K562 (cell line): ENCODE measurements around the gene PSMD13. TPM values are rescaled to one million over a fixed set of nuclear protein-coding genes. Genes with fewer than 3 reads are reported as not detected.

Experiments
- ATAC-seq: fragments of 200-7000 bp; cut with Tn5 transposase; 3 replicates; pipeline ENCODE4 v1.9.1; 2020; ENCODE audit warnings: moderate library complexity
- BruUV-seq: library from RNA; stranded (reverse); fragments of 400-500 nt; replicated peaks from 2 replicates; lab custom pipeline; 2021; lab: Mats Ljungman, UMichigan
- CTCF ChIA-PET: fragments of 300-600 bp; formaldehyde crosslinking; extraction: SDS; loops from one replicate; lab custom pipeline; 2021; ENCODE audit warnings: low intra/inter-chr PET ratio; lab: Yijun Ruan, JAX
- POLR2A ChIA-PET: fragments of 300-600, 350-650 bp; sonication (Branson Sonifier 250); formaldehyde crosslinking; extraction: SDS; loops from one replicate; lab custom pipeline; 2021; ENCODE audit warnings: antibody characterized with exemption, inconsistent platforms; lab: Yijun Ruan, JAX
- DNase-seq, 4 experiments: peaks; one replicate each; pipeline versions ENCODE4 v3.0.0 to v3.0.0-alpha.2; 2011 to 2018; ENCODE audit warnings: low spot score in 3 of 4, mixed read lengths in 3 of 4; ENCODE audit errors: extremely low read depth in 1 of 4
- FAIRE-seq: peaks from 2 replicates; lab custom pipeline; 2011; peaks lifted over from hg19 to GRCh38; lab: Jason Lieb, UNC
- H2AFZ ChIP-seq: 2 replicates; pipeline ENCODE4 v1.6.0; 2011; ENCODE audit warnings: low read depth, low read length, control low read depth, inconsistent platforms
- H3K27ac ChIP-seq: fragments of 200-600 bp; 3 replicates; pipeline ENCODE4 v1.8.0; 2011; ENCODE audit warnings: low read depth, mild to moderate bottlenecking, control low read depth, inconsistent platforms, low read length, moderate library complexity, mixed read lengths; ENCODE audit errors: extremely low read depth
- H3K27me3 ChIP-seq, 2 experiments: fragments of 300-600 bp in 1 of 2; 2 replicates in 1 of 2; 3 replicates in 1 of 2; pipeline versions ENCODE4 v1.6.0 to v1.8.0; 2011; ENCODE audit warnings: inconsistent platforms in 2 of 2, low read length in 2 of 2, mild to moderate bottlenecking in 1 of 2, mixed read lengths in 1 of 2, moderate library complexity in 1 of 2; ENCODE audit not compliant: control insufficient read depth in 2 of 2, insufficient read depth in 2 of 2
- H3K36me3 ChIP-seq: fragments of 300-600 bp; 3 replicates; pipeline ENCODE4 v1.8.0; 2011; ENCODE audit warnings: mild to moderate bottlenecking, low read length, inconsistent platforms; ENCODE audit not compliant: control insufficient read depth, insufficient read depth
- H3K4me1 ChIP-seq, 2 experiments: fragments of 200-600 bp in 1 of 2; replicated peaks in 1 of 2; 2 replicates in 1 of 2; 3 replicates in 1 of 2; pipeline versions ENCODE4 v1.5.1 to v1.8.0; 2011; ENCODE audit warnings: inconsistent platforms in 2 of 2, low read length in 2 of 2, mild to moderate bottlenecking in 1 of 2, mixed read lengths in 1 of 2, moderate library complexity in 1 of 2; ENCODE audit not compliant: control insufficient read depth in 2 of 2, insufficient read depth in 2 of 2
- H3K4me2 ChIP-seq: 2 replicates; pipeline ENCODE4 v1.6.1; 2011; ENCODE audit warnings: low read length, control low read depth, inconsistent platforms, mixed read lengths; ENCODE audit not compliant: insufficient read depth
- H3K4me3 ChIP-seq: fragments of 200-600 bp; sonication (generic), shearing (Covaris generic); 2 replicates; pipeline ENCODE4 v1.5.1; 2016; ENCODE audit warnings: control low read depth, inconsistent platforms
- H3K79me2 ChIP-seq: fragments of 200-600 bp; 3 replicates; pipeline ENCODE4 v1.8.0; 2011; ENCODE audit warnings: low read length, inconsistent platforms; ENCODE audit not compliant: control insufficient read depth, insufficient read depth
- H3K9ac ChIP-seq, 2 experiments: 2 replicates each; pipeline versions ENCODE4 v1.6.0 to v1.6.1; 2011; ENCODE audit warnings: low read depth in 2 of 2, low read length in 2 of 2, control low read depth in 1 of 2, inconsistent platforms in 1 of 2, mild to moderate bottlenecking in 1 of 2, mixed read lengths in 1 of 2; ENCODE audit not compliant: insufficient read depth in 1 of 2
- H3K9me1 ChIP-seq: one replicate; pipeline ENCODE4 v1.6.0; 2011; ENCODE audit warnings: inconsistent platforms, mild to moderate bottlenecking, low read length, moderate library complexity; ENCODE audit not compliant: control insufficient read depth, insufficient read depth
- H3K9me3 ChIP-seq: replicated peaks from 2 replicates; pipeline ENCODE4 v1.5.1; 2011; ENCODE audit warnings: low read depth, low read length, inconsistent platforms; ENCODE audit not compliant: control insufficient read depth, insufficient read depth
- H4K20me1 ChIP-seq: replicated peaks from 2 replicates; pipeline ENCODE4 v1.6.1; 2011; ENCODE audit warnings: low read length, inconsistent platforms, mixed read lengths; ENCODE audit not compliant: control insufficient read depth, insufficient read depth
- MTA3 ChIP-seq: fragments of 450-650 bp; formaldehyde crosslinking; IDR thresholded peaks from 2 replicates; pipeline ENCODE4 v1.6.1; 2017; ENCODE audit warnings: mild to moderate bottlenecking, borderline replicate concordance
- POLR2AphosphoS2 ChIP-seq: IDR thresholded peaks from 2 replicates; pipeline ENCODE4 v1.6.1; 2012; ENCODE audit warnings: low read length, improper control_type of control experiment
- POLR2G ChIP-seq: fragments of 200-400 bp; formaldehyde crosslinking; IDR thresholded peaks from 2 replicates; pipeline ENCODE4 v1.6.1; 2017; ENCODE audit warnings: low read depth, mild to moderate bottlenecking, antibody characterized with exemption, low read length, moderate library complexity
- PRMT5 ChIP-seq: sonication (generic); formaldehyde crosslinking; IDR thresholded peaks from 2 replicates; pipeline ENCODE4 v1.5.0; 2020; ENCODE audit warnings: missing genetic modification reagents
- SAFB2 ChIP-seq: fragments of 200-400 bp; formaldehyde crosslinking; IDR thresholded peaks from 2 replicates; pipeline ENCODE4 v1.6.1; 2018; ENCODE audit warnings: borderline replicate concordance, low read length, low read depth, moderate library complexity; ENCODE audit not compliant: severe bottlenecking
- TAF7 ChIP-seq: fragments of 450-650 bp; IDR thresholded peaks from 2 replicates; pipeline ENCODE4 v1.6.1; 2016; ENCODE audit warnings: missing genetic modification characterization, missing compliant biosample characterization
- TGIF2 ChIP-seq: sonication (generic); formaldehyde crosslinking; IDR thresholded peaks from 2 replicates; pipeline ENCODE4 v1.8.1; 2022; ENCODE audit warnings: mild to moderate bottlenecking, missing genetic modification reagents, moderate library complexity
- ZBTB7A ChIP-seq: IDR thresholded peaks from 2 replicates; pipeline ENCODE4 v1.6.1; 2011; ENCODE audit warnings: low read depth, mild to moderate bottlenecking, low read length, moderate library complexity, borderline replicate concordance; ENCODE audit not compliant: control insufficient read depth
- ZNF444 ChIP-seq: fragments of 250-450 bp; sonication (Bioruptor Pico); IDR thresholded peaks from 2 replicates; pipeline ENCODE4 v1.4.0; 2020; ENCODE audit warnings: mild to moderate bottlenecking, moderate library complexity
- WGBS: fragments of 100-300 bp; shearing (Covaris generic); methylation state at CpG from one replicate; pipeline ENCODE4 v1.1.6; 2016; ENCODE audit warnings: low coverage, mixed read lengths; ENCODE audit not compliant: insufficient coverage; ENCODE audit errors: missing lambda C conversion rate; 5-methylcytosine and 5-hydroxymethylcytosine counted together
- in situ Hi-C: fragments of 300-500 bp; cut with MboI; formaldehyde crosslinking; loops from 4 replicates; pipeline ENCODE4 v1.15.0; 2018; ENCODE audit warnings: inconsistent platforms, mixed read lengths
- intact Hi-C: fragments of 100-400 bp; cut with micrococcal nuclease; formaldehyde crosslinking; loops from 2 replicates; pipeline ENCODE4 v1.14.2; 2022
- polyA plus RNA-seq, 8 experiments: library from polyadenylated mRNA; depleted of rRNA in 4 of 8; stranded (reverse) in 5 of 8; unstranded in 3 of 8; fragments of >200 nt; fragmentation: Nextera tagmentation in 2 of 8; fragmentation: Illumina TruSeq in 1 of 8; extraction: Ambion mirVana in 2 of 8; extraction: Trizol in 1 of 8; gene quantifications; 2 replicates each; pipeline versions ENCODE4 v1.2.1 to v1.2.3, GENCODE V29; 2011 to 2014; ENCODE audit warnings: inconsistent platforms in 1 of 8, missing spikeins in 1 of 8
- total RNA-seq, 7 experiments: library from RNA; depleted of rRNA in 6 of 7; stranded (reverse); fragments of >200 nt in 6 of 7; fragmentation: Illumina TruSeq in 2 of 7; extraction: Trizol in 2 of 7; gene quantifications; 2 replicates each; pipeline versions ENCODE4 v1.2.1 to v1.2.3, GENCODE V29; 2011 to 2021; ENCODE audit warnings: low replicate concordance in 1 of 7
- TF ChIP-seq, protein P1 (sequence below): fragments of 250-450 bp; sonication (Bioruptor Pico); IDR thresholded peaks from 2 replicates; pipeline ENCODE4 v1.8.0; 2021; ENCODE audit warnings: mild to moderate bottlenecking, moderate library complexity
- TF ChIP-seq, protein P2 (sequence below): sonication (generic); formaldehyde crosslinking; IDR thresholded peaks from 2 replicates; pipeline ENCODE4 v1.8.1; 2023; ENCODE audit warnings: mild to moderate bottlenecking, missing genetic modification reagents

PSMD13 gene
- total and polyA plus RNA-seq, 9 of the 15 experiments (the other 6 are each of a cell fraction or from before 2014, with no cell fraction given), result 185 to 383 (median 267) TPM

DNA sequence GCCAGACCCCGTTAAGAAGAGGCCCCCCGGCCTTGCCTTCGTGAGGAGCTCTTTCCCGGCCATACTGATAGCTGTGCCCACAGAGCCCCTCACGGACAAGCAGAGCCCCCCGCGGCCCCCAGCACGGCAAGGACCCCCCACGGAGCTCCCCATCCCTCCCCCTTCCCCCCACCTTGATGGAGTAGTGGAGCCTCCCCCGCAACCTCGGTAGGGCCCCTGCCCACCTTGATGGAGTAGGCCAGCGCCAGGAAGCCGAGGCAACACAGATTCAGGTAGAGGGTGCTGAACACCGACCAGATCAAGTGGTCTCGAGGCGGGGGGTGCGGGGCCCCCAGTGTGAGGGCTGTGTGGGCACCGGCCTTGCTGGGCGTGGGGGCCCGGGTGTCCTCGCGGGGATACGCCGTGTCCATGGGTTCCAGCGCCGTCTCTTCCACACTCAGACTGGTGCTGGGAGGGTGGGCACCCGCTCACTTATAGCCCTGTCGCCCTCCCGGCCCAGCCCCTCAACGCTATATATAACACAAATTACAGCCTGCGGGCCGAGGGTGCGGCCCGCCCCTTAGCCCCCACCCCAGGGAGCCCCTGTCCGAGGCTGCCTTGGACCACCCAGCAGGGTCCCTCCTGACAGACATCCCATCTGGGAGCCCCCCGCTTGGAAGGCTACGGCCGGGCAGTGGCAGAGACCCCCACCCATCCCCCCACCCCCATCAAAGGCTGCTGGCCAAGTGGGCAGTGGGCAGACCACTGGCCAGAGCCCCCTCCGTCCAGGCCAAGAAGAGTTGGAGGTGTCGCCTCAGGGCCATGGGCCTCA is 62.5 kb downstream of the PSMD13 start, which contains the start of gene IFITM5:
Gene IFITM5, minus strand, starts transcription at position 446 of the 811 bp plus-strand sequence. Its CDS starts 36 bp downstream, at position 410.
- no TSS peak for BruUV-seq
- in situ Hi-C loops (no loop called here), intact Hi-C loops (no loop called here)
- no peaks in the 10 kb centered on the region for H3K9me1 ChIP-seq
- ATAC-seq (no peak), DNase-seq (no peak), FAIRE-seq (no peak)
- no peak within 1 kb of the TSS for H3K4me3 ChIP-seq
- no peak within 1 kb of the TSS for H3K4me2 ChIP-seq
- H3K27ac ChIP-seq, result peak within 1 kb of the TSS; percentile 69; the same call in 1 of the 3 replicates
- H2AFZ ChIP-seq, result peak within 1 kb of the TSS; percentile 36; the same call in 1 of the 2 replicates
- peak within 1 kb of the TSS; percentile 42 to 81; a peak in 3 of 4 replicates for H3K9ac ChIP-seq
- H3K4me1 ChIP-seq, result peaks cover 19 to 63% of the 10 kb centered on the region in 2 experiments
- no peaks in the 10 kb centered on the region for H3K79me2 ChIP-seq
- peaks cover 16% of the 10 kb centered on the region; the same call in 1 of the 3 replicates for H3K36me3 ChIP-seq
- no peak for TF ChIP-seq ZNF444
- TF ChIP-seq, protein P1, sequence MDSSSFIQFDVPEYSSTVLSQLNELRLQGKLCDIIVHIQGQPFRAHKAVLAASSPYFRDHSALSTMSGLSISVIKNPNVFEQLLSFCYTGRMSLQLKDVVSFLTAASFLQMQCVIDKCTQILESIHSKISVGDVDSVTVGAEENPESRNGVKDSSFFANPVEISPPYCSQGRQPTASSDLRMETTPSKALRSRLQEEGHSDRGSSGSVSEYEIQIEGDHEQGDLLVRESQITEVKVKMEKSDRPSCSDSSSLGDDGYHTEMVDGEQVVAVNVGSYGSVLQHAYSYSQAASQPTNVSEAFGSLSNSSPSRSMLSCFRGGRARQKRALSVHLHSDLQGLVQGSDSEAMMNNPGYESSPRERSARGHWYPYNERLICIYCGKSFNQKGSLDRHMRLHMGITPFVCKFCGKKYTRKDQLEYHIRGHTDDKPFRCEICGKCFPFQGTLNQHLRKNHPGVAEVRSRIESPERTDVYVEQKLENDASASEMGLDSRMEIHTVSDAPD (CRISPR knock-in tag), result no peak
- TF ChIP-seq ZBTB7A, result peak; percentile 20; the same call in 1 of the 2 replicates
- no peak for TF ChIP-seq PRMT5
- no peak for TF ChIP-seq MTA3
- peak; percentile 25; the same call in 1 of the 2 replicates for TF ChIP-seq POLR2G
- 0 out of 2 replicates have a peak, but pooled peaks have one; percentile 6 for TF ChIP-seq POLR2AphosphoS2
- TF ChIP-seq TGIF2 (CRISPR knock-in tag), result no peak
- no peak for TF ChIP-seq TAF7 (tag)
- TF ChIP-seq SAFB2, result no peak
- TF ChIP-seq, protein P2, sequence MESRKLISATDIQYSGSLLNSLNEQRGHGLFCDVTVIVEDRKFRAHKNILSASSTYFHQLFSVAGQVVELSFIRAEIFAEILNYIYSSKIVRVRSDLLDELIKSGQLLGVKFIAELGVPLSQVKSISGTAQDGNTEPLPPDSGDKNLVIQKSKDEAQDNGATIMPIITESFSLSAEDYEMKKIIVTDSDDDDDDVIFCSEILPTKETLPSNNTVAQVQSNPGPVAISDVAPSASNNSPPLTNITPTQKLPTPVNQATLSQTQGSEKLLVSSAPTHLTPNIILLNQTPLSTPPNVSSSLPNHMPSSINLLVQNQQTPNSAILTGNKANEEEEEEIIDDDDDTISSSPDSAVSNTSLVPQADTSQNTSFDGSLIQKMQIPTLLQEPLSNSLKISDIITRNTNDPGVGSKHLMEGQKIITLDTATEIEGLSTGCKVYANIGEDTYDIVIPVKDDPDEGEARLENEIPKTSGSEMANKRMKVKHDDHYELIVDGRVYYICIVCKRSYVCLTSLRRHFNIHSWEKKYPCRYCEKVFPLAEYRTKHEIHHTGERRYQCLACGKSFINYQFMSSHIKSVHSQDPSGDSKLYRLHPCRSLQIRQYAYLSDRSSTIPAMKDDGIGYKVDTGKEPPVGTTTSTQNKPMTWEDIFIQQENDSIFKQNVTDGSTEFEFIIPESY, result peak; percentile 47; the same call in 1 of the 2 replicates
- no peaks in the 10 kb centered on the region for H4K20me1 ChIP-seq
- WGBS, result 71% methylated on average over 13 of the region's 40 CpGs
- ChIA-PET POLR2A (interaction anchor here (0.6 to 1.6 kb wide), 3 partner anchors 16 to 92 kb away, joined by 3 to 4 read pairs (median 3); partner anchors contain the start of genes BET1L and RIC8A), CTCF (no interaction called here)
- no peaks in the 10 kb centered on the region for H3K27me3 ChIP-seq
- no peaks in the 10 kb centered on the region; the same call in 1 of the 2 replicates for H3K9me3 ChIP-seq
